Natural killer cell (primary cell): Measurements from ENCODE around the gene PTPRN2. TPM values are rescaled to one million over a fixed set of nuclear protein-coding genes. Genes with fewer than 3 reads are reported as not detected.

Experiments
- ATAC-seq, 3 donors: fragments of 150-1000 bp in 2 of 3; fragments of 200-7000 bp in 1 of 3; cut with Tn5 transposase; 1 replicate in 1 of 3; 2 replicates in 2 of 3; pipeline ENCODE4 v1.10.0; 2021; ENCODE audit warnings: mild to moderate bottlenecking in 2 of 3, moderate library complexity in 2 of 3
- DNase-seq, 2 donors: peaks; one replicate each; pipeline versions ENCODE4 v3.0.0 to v3.0.0-alpha.2; 2013 to 2021; ENCODE audit warnings: mixed read lengths in 1 of 2
- H3K27ac ChIP-seq: one replicate; pipeline ENCODE4 v1.5.1; 2013; ENCODE audit warnings: mild to moderate bottlenecking, low read length
- H3K27me3 ChIP-seq: one replicate; pipeline ENCODE4 v1.6.1; 2013; ENCODE audit warnings: low read length; ENCODE audit not compliant: control insufficient read depth, insufficient read depth
- H3K36me3 ChIP-seq: one replicate; pipeline ENCODE4 v1.6.1; 2013; ENCODE audit warnings: low read length; ENCODE audit not compliant: control insufficient read depth, insufficient read depth
- H3K4me1 ChIP-seq: one replicate; pipeline ENCODE4 v1.6.1; 2013; ENCODE audit warnings: low read length; ENCODE audit not compliant: control insufficient read depth, insufficient read depth
- H3K4me3 ChIP-seq: one replicate; pipeline ENCODE4 v1.5.1; 2013; ENCODE audit warnings: low read length
- H3K9me3 ChIP-seq: one replicate; pipeline ENCODE4 v1.6.1; 2013; ENCODE audit warnings: low read length; ENCODE audit not compliant: control insufficient read depth, insufficient read depth
- H3K27ac Mint-ChIP-seq, 2 donors: one replicate each; pipeline ENCODE4 v1.8.0; 2022; ENCODE audit warnings: mild to moderate bottlenecking in 2 of 2, mixed read lengths in 2 of 2, moderate library complexity in 1 of 2
- H3K27me3 Mint-ChIP-seq, 2 donors: one replicate each; pipeline ENCODE4 v1.8.0; 2022; ENCODE audit warnings: low read depth in 2 of 2, mixed read lengths in 2 of 2
- H3K36me3 Mint-ChIP-seq: one replicate; pipeline ENCODE4 v1.8.0; 2022; ENCODE audit warnings: mixed read lengths
- H3K4me1 Mint-ChIP-seq, 2 donors: one replicate each; pipeline ENCODE4 v1.8.0; 2022; ENCODE audit warnings: mixed read lengths in 2 of 2
- H3K4me3 Mint-ChIP-seq: one replicate; pipeline ENCODE4 v1.8.0; 2022; ENCODE audit warnings: mild to moderate bottlenecking, moderate library complexity, mixed read lengths
- H3K9me3 Mint-ChIP-seq, 2 donors: one replicate each; pipeline ENCODE4 v1.8.0; 2022; ENCODE audit warnings: mixed read lengths in 2 of 2
- CTCF ChIP-seq: fragments of 200-600 bp; IDR thresholded peaks from one replicate; pipeline ENCODE4 v1.8.0; 2022; ENCODE audit warnings: antibody characterized with exemption
- WGBS: methylation state at CpG from one replicate; pipeline ENCODE4 v1.1.7; 2013; ENCODE audit warnings: missing lambda C conversion rate; ENCODE audit not compliant: insufficient coverage; 5-methylcytosine and 5-hydroxymethylcytosine counted together
- intact Hi-C: fragments of 100-400 bp; cut with micrococcal nuclease; formaldehyde crosslinking; loops from one replicate; pipeline ENCODE4 v1.14.2; 2022
- total RNA-seq, 4 donors: library from RNA; stranded (reverse); fragments of 120-200 nt in 1 of 4; gene quantifications; one replicate each; pipeline versions ENCODE4 v1.2.3 to v1.2.4, GENCODE V29; 2013 to 2022

PTPRN2 gene
- total RNA-seq, 3 donors from 2014 or later (not counting 1 experiment from before 2014, with no cell fraction given), result 1.3 to 2.5 (median 1.9) TPM

DNA sequence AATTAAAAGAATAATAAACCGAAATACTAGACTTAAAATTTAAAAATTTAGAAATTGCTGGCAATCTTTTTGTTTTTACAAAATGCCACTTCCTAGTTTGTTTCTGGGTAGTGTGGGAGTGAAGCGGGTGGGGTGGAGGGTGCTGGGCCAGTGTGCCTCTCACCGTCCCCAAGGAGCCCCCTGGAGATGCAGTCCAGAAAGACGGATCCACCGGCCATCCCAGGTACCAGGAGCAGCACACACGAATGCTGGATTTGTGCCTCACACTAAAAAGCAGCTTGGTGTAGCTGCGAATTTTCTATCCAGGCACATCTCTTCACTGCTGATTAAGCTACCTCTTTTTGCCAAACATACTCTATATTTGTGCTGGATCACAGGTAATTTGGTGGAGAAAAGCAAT is 632.7 kb downstream of the PTPRN2 start:
- intact Hi-C loops, result no loop called here
- H3K9me3 ChIP-seq, result no peaks in the 10 kb centered on the region
- Mint-ChIP-seq H3K4me1 (no peaks in the 10 kb centered on the region), H3K4me3 (no peak overlapping the region), H3K36me3 (no peaks in the 10 kb centered on the region), H3K27me3 (peaks cover 0 to 6% of the 10 kb centered on the region in 2 donors), H3K27ac (no peak overlapping the region), H3K9me3 (no peaks in the 10 kb centered on the region)
- DNase-seq (no peak), ATAC-seq (no peak)
- H3K4me1 ChIP-seq, result no peaks in the 10 kb centered on the region
- H3K27ac ChIP-seq, result no peak overlapping the region
- no peaks in the 10 kb centered on the region for H3K27me3 ChIP-seq
- H3K4me3 ChIP-seq, result no peak overlapping the region
- 76% methylated on average over 6 of the region's 7 CpGs for WGBS
- H3K36me3 ChIP-seq, result no peaks in the 10 kb centered on the region
- no peak for TF ChIP-seq CTCF

GRCh38 chr7:157952841-157953645 is 634.6 kb downstream of the PTPRN2 start:
- Mint-ChIP-seq H3K4me1 (no peaks in the 10 kb centered on the region), H3K9me3 (no peaks in the 10 kb centered on the region), H3K36me3 (no peaks in the 10 kb centered on the region), H3K27me3 (peaks cover 0 to 5% of the 10 kb centered on the region in 2 donors), H3K4me3 (no peak overlapping the region), H3K27ac (no peak overlapping the region)
- Histone ChIP-seq H3K36me3 (no peaks in the 10 kb centered on the region), H3K27me3 (no peaks in the 10 kb centered on the region), H3K4me3 (no peak overlapping the region), H3K9me3 (no peaks in the 10 kb centered on the region), H3K27ac (no peak overlapping the region), H3K4me1 (no peaks in the 10 kb centered on the region)
- intact Hi-C loops, result no loop called here
- DNase-seq (no peak), ATAC-seq (no peak)
- WGBS, result 81% methylated on average over 25 of the region's 25 CpGs
- TF ChIP-seq CTCF, result no peak

DNA sequence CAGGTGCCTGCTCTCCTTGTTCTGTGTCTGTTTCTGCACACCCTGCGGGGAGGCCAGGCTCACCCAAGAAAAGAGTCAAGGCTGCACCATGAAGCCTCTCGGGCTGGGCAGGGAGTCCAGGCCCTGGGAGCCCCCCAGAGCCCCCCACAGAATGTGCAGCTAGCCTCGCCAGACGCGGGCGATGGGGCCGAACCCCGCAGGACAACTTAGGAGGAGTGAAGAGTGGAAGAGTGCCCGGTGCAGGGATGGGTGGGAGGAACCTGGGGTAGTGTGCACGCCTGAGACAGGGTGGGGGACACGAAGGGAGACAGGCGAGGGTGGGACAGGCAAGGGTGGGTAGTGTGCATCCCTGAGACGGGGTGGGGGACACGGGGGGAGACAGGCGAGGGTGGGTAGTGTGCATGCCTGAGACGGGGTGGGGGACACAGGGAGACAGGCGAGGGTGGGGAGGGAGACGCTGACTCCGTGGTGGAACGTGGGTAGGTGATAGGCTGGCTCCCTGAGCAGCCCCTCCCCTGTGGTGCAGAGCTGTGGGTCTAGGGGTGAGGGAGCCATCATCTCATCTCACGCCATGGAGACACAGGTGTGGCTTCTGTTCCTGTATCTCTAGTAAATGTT is 635.5 kb downstream of the PTPRN2 start:
- no peaks in the 10 kb centered on the region for H3K9me3 ChIP-seq
- no peak overlapping the region for H3K27ac ChIP-seq
- H3K36me3 ChIP-seq, result no peaks in the 10 kb centered on the region
- DNase-seq, result no peak
- no peaks in the 10 kb centered on the region for H3K27me3 ChIP-seq
- H3K27me3 Mint-ChIP-seq, result peaks cover 0 to 5% of the 10 kb centered on the region in 2 donors
- H3K36me3 Mint-ChIP-seq, result no peaks in the 10 kb centered on the region
- H3K9me3 Mint-ChIP-seq, result no peaks in the 10 kb centered on the region
- intact Hi-C loops, result no loop called here
- no peak overlapping the region for H3K27ac Mint-ChIP-seq
- H3K4me3 Mint-ChIP-seq, result no peak overlapping the region
- no peak overlapping the region for H3K4me3 ChIP-seq
- no peaks in the 10 kb centered on the region for H3K4me1 ChIP-seq
- ATAC-seq, result no peak
- 91% methylated on average over 21 of the region's 21 CpGs for WGBS
- no peak for TF ChIP-seq CTCF
- H3K4me1 Mint-ChIP-seq, result no peaks in the 10 kb centered on the region
